ENCODE results near the gene MYO1B.

Gene MYO1B

DNA sequence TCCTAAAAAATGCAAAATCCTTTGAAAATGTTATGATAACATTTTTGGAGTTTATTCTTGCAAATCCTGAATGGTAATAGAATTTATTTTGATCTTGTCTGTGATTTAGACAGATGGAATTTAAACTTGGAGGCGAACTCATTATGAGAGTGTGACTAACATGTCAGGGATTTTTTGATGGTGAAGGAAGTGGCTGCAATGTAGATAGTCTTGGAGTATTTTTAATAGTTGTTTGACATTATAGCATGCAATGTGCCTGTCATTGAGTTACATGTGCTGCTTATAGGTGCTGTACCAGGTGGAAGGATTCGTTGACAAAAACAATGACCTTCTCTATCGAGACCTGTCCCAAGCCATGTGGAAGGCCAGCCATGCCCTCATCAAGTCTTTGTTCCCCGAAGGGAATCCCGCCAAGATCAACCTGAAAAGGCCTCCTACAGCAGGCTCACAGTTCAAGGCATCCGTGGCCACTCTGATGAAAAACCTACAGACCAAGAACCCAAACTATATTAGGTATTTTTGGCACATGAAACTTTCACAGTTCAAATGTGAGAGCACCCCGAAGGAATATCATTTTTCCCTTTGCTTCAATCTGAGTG is 141.8 kb downstream of the MYO1B start:
- TF ChIP-seq, protein P1, sequence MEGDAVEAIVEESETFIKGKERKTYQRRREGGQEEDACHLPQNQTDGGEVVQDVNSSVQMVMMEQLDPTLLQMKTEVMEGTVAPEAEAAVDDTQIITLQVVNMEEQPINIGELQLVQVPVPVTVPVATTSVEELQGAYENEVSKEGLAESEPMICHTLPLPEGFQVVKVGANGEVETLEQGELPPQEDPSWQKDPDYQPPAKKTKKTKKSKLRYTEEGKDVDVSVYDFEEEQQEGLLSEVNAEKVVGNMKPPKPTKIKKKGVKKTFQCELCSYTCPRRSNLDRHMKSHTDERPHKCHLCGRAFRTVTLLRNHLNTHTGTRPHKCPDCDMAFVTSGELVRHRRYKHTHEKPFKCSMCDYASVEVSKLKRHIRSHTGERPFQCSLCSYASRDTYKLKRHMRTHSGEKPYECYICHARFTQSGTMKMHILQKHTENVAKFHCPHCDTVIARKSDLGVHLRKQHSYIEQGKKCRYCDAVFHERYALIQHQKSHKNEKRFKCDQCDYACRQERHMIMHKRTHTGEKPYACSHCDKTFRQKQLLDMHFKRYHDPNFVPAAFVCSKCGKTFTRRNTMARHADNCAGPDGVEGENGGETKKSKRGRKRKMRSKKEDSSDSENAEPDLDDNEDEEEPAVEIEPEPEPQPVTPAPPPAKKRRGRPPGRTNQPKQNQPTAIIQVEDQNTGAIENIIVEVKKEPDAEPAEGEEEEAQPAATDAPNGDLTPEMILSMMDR (IDR thresholded peaks at IDR 0.05; ENCODE audit: low read depth, low read length, missing control alignments), result no peak

DNA sequence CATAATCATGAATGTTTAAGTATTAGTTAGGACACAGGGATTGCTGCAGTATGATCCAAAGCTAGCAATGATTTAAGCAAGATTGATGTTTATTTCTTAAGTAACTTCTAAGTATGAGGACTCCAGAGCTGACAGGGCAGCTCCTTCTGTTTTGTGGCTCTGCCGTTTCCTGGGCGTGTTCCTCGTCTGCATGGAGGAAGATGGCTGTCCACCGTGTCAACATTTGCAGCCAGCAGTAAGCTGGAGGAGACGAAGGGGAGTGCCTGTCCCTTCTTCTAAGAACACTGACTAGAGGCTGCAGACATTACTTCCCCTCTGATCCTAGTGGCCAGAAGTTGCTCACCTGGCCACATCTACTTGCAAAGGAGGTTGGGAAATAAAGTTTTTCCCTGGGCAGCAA is 144.1 kb downstream of the MYO1B start:
- TF ChIP-seq, protein P1 (IDR thresholded peaks at IDR 0.05; ENCODE audit: low read depth, low read length, missing control alignments), result no peak
- H3K4me3 ChIP-seq (replicated peaks; ENCODE audit: low read depth, low read length), result no peak overlapping the region
- DNase-seq (ENCODE audit: extremely low read depth, low read depth), result no peak

More for the DNA sequence above, 141.8 kb downstream of the MYO1B start:
- no peak for DNase-seq (ENCODE audit: extremely low read depth, low read depth)
- no peak overlapping the region for H3K4me3 ChIP-seq (replicated peaks; ENCODE audit: low read depth, low read length)

DNA sequence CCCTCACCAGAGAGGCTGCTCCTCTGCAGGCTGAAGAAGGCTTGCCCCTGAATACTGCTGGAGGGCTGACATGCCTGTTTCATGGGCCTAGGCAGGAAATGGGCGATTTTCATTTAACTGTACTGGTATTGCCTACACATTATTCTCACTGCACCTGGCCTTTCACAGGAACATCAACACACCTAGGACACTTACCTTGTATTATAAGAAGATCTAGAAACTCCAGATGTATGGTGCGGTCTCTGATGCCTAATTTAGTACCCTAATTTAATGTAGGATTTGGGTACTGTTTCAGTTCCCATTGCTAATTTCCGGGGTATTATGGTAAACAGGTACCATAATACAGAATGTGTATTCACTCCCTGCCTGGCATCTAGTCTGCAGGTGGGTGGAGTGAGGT is 146.0 kb downstream of the MYO1B start:
- no peak for DNase-seq (ENCODE audit: extremely low read depth, low read depth)
- H3K4me3 ChIP-seq (replicated peaks; ENCODE audit: low read depth, low read length), result no peak overlapping the region
- TF ChIP-seq, protein P1 (IDR thresholded peaks at IDR 0.05; ENCODE audit: low read depth, low read length, missing control alignments), result no peak

DNA sequence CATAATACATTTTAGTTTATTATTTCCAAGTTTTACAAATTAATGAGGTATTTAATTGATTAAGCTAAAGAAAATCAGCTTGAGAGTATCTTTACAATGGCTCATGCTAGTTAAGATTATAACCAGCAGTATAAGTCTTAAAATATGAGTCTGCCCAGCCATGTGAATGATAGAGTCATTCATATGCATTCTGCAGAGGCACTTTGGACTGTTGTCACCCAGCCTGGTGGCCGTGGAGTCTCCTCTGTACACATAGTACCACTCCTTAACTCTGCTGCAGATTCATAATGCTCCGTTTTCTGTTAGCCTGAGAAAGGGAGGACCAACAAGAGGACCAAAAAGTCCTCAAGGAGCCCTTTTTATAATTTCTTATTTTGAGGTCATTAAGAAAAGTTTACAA is 148.8 kb downstream of the MYO1B start:
- H3K4me3 ChIP-seq (replicated peaks; ENCODE audit: low read depth, low read length), result no peak overlapping the region
- DNase-seq (ENCODE audit: extremely low read depth, low read depth), result no peak
- TF ChIP-seq, protein P1 (IDR thresholded peaks at IDR 0.05; ENCODE audit: low read depth, low read length, missing control alignments), result no peak

DNA sequence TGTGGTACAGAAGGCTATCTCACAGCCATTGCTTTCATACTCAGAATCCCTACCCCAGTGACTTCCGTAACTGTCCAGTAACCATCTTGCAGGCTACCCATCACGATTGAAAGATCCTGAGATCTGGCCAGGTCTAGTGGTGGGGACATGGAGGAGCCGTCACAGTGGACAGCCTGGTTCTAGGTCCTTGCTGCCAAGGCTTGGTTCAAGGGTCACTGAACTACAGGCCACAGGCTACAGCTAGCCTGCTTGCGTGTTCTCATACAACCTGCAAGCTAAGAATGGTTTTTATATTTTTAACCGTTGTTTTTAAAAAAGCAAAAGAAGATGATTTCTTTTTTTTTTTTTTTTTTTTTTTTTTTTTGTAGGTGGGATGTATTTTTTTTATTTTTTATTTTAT is 151.6 kb downstream of the MYO1B start:
- no peak overlapping the region for H3K4me3 ChIP-seq (replicated peaks; ENCODE audit: low read depth, low read length)
- TF ChIP-seq, protein P1 (IDR thresholded peaks at IDR 0.05; ENCODE audit: low read depth, low read length, missing control alignments), result no peak
- no peak for DNase-seq (ENCODE audit: extremely low read depth, low read depth)

DNA sequence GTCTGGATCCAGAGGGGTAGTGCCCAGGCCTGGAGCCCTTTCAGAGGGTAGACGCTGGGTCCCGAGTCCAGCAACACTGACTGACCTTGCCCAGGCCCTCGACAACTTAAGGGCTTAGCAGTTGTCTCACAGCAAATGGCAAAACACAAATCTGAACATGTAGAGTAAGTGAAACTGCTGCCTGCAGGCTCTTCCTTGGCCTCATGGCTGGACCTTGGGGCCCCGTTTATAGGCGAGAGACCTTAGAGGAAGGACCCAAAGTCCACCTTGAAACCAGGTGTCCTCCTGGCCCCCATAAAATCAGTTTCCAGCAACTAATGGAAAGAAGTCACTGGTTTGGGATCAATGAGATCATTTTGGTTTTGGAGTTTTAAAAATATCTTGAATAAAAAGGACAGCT is 154.4 kb downstream of the MYO1B start:
- no peak overlapping the region for H3K4me3 ChIP-seq (replicated peaks; ENCODE audit: low read depth, low read length)
- TF ChIP-seq, protein P1 (IDR thresholded peaks at IDR 0.05; ENCODE audit: low read depth, low read length, missing control alignments), result no peak
- DNase-seq (ENCODE audit: extremely low read depth, low read depth), result no peak

DNA sequence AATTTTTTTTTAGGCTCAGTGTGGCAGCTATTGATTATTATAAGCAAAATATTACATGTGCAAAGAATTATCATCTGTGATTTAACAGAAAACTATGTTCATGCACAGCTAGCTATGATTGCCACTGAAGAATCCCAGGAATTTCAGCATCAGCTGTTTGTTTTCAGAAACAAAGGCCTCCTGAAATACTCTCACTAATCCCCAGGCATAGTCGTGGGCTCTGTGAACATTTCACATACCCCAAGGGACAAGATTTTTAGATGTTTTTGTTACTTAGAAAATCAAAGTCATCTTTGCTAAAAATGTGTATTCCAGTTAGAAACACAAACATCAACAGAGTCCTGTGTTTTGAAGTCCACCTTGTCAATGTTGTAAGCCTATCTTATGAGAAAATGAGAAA is 156.1 kb downstream of the MYO1B start:
- H3K4me3 ChIP-seq (replicated peaks; ENCODE audit: low read depth, low read length), result no peak overlapping the region
- no peak for DNase-seq (ENCODE audit: extremely low read depth, low read depth)
- TF ChIP-seq, protein P1 (IDR thresholded peaks at IDR 0.05; ENCODE audit: low read depth, low read length, missing control alignments), result no peak
